HTERT RPE-1 (cell line): ENCODE data around the gene PPP1R9B.

Experiments
- in situ Hi-C: fragments of 300-500 bp; cut with MboI; formaldehyde crosslinking; loops from 4 replicates; pipeline ENCODE4 v1.14.3; 2020; ENCODE audit warnings: low sequenced_read_pairs

Gene PPP1R9B

GRCh38 chr17:50129728-50130558 is 20.5 kb downstream of the PPP1R9B start, which contains the start of gene SAMD14:
SAMD14 (minus strand) TSS chr17:50130160; CDS start chr17:50124959, 5,201 bp downstream.
- in situ Hi-C loops = no loop called here

DNA sequence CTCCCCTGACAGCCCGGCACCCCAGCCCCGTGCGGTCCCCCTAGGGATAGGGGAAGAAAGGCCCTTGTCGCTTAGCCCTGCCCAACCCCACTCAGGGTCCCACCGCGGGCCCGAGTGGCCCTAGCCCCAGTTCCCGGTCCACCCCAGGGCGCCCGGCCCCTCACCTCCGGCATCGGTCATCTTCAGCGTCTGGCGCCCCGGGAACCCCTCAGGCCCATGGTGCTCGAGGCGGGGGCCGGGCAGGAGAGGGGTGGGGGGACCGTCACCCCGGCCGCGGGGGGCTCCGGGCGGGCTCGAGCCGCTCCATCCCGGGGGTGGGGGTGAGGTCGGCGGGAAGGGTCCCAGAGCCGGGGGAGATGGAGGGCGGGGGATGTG is 21.1 kb downstream of the PPP1R9B start:
- in situ Hi-C loops = no loop called here

GRCh38 chr17:50128441-50129352 is 21.8 kb downstream of the PPP1R9B start:
- in situ Hi-C loops = no loop called here

- in situ Hi-C loops = no loop called here
Measured at GRCh38 chr17:50127697-50128361, 22.6 kb downstream of the PPP1R9B start.

- in situ Hi-C loops = no loop called here
Measured at GRCh38 chr17:50125420-50125997, 25.0 kb downstream of the PPP1R9B start.

GRCh38 chr17:50123649-50124349 is 26.7 kb downstream of the PPP1R9B start:
- in situ Hi-C loops = no loop called here

DNA sequence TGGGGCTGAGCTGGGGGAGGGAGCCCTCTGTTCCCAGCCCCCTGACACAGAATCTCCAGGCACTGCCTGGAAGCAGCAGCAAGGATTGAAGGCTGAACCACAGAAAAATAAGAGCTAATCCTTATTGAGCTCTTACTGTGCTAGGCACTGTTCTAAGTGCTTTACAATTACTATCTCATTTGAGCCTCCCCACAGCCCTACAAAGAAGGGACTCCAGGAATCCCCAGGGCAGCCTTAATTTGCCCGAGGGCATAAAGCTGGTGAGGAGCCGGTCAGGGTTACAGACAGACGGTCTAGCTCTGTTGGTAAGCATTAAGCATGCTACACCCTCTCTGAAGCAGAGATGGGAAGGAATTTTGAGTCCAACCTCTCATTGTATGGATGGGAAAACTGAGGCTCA is 27.5 kb downstream of the PPP1R9B start:
- in situ Hi-C loops = no loop called here

- in situ Hi-C loops = no loop called here
Measured at GRCh38 chr17:50120475-50121253, 29.8 kb downstream of the PPP1R9B start.

GRCh38 chr17:50118828-50119218 is 31.7 kb downstream of the PPP1R9B start:
- in situ Hi-C loops = no loop called here

- in situ Hi-C loops = no loop called here
Measured at GRCh38 chr17:50118076-50118827, 32.2 kb downstream of the PPP1R9B start.

DNA sequence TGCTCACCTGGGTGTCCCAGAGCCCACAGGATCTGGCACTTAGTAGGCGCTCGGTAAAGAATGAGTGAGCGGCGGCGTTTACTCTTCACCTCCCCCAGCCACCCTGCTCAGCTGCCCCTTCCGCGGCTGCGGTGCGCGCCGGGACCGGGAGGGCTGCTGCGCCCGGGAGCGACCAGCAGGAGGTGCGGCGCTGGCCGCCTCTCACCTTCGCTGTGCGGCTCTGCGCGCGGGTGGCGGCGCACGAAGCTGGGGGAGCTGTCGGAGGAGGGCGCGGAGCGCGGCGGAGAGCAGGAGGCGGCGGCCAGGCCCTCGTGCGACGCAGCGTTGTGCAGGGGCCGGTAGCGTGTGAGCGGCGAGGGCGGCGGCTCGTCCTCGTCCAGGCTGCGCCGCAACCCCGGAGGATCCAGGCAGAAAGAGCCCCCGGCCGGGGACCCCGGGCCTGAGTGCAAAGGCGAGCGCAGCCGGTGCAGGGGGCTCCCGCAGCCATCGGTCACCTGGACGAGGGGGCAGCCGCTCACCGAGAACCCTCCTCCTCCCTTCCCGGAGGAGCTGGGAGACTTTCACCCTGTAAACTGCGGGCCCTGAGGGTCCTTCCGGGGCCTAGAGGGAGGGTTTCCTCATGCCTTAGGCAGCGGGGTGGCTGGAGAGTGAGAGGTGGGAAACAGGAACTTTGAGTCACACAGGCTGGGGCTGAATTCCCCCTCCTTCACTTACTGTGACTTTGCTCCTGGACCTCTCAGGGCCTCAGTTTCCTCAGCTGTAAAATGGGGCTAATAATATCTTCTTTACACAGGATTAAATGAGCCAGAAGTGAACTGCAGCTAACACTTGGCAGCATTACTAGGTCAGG is 33.0 kb downstream of the PPP1R9B start:
- in situ Hi-C loops = no loop called here

- in situ Hi-C loops = no loop called here
Measured at GRCh38 chr17:50115756-50116155, 34.7 kb downstream of the PPP1R9B start.

DNA sequence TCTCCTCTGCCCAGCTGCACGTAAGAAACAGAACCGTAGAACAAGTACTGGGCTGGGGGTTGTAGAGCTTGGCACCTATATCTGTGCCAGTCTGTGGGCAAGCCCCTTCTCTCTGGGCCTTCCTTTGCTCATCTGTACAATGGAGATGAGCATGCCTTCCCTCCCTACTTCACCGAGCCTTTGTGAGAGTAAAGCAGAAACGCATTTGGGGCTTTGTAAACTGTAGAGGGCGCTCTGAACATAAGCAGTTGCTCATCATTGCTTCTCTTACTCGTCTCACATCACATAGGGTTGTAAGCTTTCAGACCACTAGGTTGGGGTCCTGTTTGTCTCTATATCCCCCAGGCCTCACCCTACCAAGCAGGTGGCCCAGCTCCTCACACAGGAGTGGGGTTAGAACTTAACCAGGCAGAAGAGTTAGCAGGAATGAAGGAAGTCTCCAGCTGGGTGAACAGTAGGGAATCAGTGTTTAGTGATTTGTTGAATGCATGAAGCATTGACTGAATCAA is 35.6 kb downstream of the PPP1R9B start:
- in situ Hi-C loops = no loop called here

- in situ Hi-C loops = no loop called here
Measured at GRCh38 chr17:50114401-50114800, 36.1 kb downstream of the PPP1R9B start.

- in situ Hi-C loops = no loop called here
Measured at GRCh38 chr17:50113624-50114320, 36.7 kb downstream of the PPP1R9B start.

- in situ Hi-C loops = no loop called here
Measured at GRCh38 chr17:50112694-50113093, 37.8 kb downstream of the PPP1R9B start.
